GM19372 (cell line): Measurements from ENCODE around the gene EZH1.
"Not testable (repeated sequence)": the region's sequence is repeated elsewhere in the genome, so short reads cannot be mapped to it uniquely, and the experiment has no call there.

Source experiments
- ATAC-seq: cut with Tn5 transposase; IDR thresholded peaks from one replicate; pipeline ENCODE4 v1.9.1; 2021; ENCODE audit warnings: mild to moderate bottlenecking, low read depth, moderate library complexity; ENCODE audit not compliant: unreplicated experiment

Gene EZH1

DNA sequence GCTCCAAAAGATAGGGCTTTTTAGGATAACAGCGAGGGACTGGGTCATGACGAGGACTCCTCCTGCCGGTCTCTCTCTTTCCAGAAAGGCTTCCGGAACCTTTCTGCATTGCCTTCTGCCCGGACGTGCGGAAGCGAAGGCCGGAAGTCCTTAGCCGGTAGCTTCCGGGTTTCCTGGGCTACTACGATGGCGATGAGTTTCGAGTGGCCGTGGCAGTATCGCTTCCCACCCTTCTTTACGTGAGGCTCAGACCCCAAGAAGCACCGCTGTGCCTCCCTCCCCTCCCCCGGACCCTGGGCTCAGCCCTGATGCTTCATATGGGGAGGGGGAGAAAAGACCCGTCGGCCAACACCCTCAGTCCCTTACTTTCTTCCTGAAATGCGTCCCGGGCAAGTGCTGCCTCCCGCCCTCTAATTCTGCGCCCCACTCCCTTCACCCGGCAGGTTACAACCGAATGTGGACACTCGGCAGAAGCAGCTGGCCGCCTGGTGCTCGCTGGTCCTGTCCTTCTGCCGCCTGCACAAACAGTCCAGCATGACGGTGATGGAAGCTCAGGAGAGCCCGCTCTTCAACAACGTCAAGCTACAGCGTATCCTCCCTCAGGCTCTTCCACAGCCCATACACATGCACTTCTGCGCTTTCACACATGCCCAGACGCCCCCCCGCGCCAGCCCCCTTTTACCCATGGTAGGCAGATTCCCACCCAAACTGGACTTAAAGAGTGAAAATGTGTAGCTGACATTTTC, 28.6 kb upstream of the EZH1 start, which contains the start of gene VPS25:
TSS of gene VPS25 (plus strand) at position 160 of the 746 bp plus-strand sequence. CDS start at position 187, 27 bp downstream.
- peak; percentile 65 for ATAC-seq

- no peak for ATAC-seq
Measured at GRCh38 chr17:42772945-42773289, 28.1 kb upstream of the EZH1 start.

- ATAC-seq = not testable (repeated sequence)
Measured at GRCh38 chr17:42769964-42770363, 25.1 kb upstream of the EZH1 start.

DNA sequence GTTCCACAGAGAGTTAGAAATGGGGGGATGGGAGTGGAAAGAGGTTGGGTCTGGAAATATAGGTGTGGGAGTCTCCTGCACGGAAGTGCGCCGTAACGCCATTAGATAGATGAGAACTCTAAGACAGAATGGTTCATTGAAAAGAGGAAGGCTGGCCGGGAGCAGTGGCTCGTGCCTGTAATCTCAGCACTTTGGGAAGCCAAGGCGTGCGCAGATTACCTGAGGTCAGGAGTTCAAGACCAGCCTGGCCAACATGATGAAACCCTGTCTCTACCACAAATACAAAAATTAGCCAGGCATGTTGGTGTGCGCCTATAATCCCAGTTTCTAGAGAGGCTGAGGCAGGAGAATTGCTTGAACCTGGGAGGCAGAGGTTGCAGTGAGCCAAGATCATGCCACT, 23.2 kb upstream of the EZH1 start:
- not testable (repeated sequence) for ATAC-seq

GRCh38 chr17:42767512-42767911, 22.7 kb upstream of the EZH1 start:
- ATAC-seq = no peak

GRCh38 chr17:42766124-42766523, 21.3 kb upstream of the EZH1 start:
- no peak for ATAC-seq

GRCh38 chr17:42761638-42762037, 16.8 kb upstream of the EZH1 start:
- no peak for ATAC-seq

- ATAC-seq = no peak
Measured at GRCh38 chr17:42760652-42761581, 16.1 kb upstream of the EZH1 start, which contains the start of gene RAMP2. TSS of gene RAMP2 (plus strand) at chr17:42761227. CDS start at chr17:42761262, 35 bp downstream.

DNA sequence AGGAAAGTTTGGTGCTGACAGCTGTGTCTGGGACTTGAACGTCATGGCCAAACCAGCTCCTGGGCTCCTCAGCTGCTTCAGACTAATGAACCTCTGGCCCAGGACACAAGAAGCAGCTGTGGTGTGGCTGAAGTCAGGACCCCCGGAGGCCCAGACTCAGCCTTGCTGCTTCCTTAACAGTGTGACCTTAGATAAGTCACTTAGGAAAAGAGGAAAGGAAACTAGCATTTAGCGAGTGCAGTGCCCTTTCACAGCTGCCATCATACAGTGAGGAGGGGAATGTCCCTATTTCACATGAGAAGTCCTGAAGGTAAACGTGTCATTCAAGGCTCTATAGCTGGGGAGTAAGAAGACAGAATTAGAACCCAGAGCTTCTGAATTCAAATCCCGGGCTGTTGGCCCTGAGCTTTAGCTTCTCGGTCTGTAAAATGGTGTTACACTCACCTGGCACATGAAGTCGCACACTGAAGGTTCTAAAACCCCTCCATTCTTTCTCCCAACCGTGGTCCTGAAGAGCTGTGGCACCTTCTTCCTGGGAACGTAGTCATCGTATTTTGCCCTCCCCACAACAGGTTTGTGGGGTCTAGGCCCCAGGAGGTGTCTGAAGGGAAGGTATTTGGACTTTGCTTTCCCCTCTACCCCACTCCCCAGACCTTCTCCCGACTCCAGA, 15.3 kb upstream of the EZH1 start:
- no peak for ATAC-seq

- ATAC-seq = no peak
Measured at GRCh38 chr17:42754782-42755181, 9.9 kb upstream of the EZH1 start.

GRCh38 chr17:42751628-42752027, 6.8 kb upstream of the EZH1 start:
- ATAC-seq = no peak

DNA sequence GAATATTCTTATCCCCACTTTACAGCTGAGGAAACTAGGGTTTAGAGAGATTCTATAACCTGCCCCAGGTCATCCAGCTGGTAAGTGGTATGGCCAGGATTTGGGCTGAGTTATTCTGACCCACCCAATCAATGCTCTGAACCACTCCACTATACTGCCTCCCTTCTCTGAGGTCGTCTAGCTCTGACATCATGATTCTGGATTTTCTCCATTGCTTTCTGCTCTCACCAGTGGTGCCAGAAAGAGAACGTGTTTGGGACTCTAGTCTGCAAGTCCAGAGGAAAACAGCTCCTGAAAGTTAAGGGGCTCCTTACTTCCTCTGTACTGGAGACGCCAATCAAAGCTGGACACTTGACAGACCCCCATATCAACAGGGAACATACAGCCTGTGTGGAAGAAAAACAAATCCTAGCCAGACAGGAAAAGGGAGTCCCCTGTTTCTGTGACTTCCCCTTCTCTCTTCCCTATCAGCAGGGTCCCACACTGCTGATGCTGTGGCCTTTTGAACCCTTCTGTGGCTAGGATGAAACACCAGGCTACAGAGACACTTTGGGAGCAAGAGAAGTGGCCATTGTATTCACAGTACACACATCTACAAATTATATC, 6.0 kb upstream of the EZH1 start:
- no peak for ATAC-seq

- ATAC-seq = no peak
Measured at GRCh38 chr17:42748908-42749798, 4.3 kb upstream of the EZH1 start.

- ATAC-seq = no peak
Measured at GRCh38 chr17:42748202-42748907, 3.5 kb upstream of the EZH1 start.

DNA sequence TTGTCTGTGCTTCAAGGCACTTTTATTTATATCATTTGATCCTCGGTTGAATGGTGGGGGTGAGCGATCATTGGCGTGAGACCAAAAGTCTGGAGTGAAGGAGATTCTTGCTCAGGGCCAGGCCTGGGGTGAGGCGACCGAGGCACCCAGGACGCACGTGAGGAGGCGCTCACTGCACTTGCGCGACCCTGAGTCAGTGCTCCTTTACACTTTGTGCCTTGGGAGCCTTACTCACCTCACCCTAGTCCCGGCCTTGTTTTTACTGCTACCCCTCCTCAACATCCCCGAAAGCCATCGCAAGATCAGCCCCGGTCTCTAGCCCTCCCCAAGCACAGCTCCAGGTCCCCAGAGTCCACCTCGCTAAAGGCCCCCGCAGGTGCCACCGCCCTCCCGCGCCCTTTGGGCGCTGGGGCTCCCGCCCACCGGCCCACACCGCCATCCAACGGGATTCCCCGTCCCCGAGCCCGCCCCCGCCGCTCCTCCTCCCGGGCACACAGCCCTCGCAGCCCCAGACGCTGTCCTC, 496 bp downstream of the EZH1 start:
- peak; percentile 45 for ATAC-seq

DNA sequence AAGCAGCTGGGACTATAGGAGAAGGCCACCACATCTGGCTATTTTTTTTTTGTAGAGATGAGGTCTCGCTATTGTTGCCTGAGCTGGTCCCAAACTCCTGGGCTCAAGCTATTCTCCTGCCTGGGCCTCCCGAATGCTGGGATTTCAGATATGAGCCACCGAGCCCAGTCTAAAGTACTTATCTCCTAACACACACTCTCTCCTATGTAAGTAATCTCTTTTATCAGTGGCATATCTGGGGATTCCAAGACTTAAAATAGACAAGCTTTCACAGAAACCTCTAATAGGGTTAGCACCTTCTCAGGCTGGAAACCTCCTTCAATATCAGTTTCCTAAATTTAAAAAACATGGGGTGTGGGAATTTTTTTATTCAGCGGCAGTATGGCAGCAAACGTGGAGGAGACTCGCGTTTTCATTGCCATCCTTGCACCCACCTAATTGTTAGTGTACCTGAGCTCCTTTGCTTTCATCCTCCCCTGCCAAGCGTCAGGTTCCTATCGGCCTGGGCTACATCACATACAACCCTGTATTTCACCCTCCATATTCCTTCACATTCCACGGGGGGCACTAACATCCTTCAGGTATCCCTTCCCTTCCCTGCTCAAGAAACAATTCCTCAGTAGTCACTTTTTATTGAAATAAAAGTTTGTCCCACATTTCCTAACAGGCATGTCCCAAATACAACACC, 1.1 kb downstream of the EZH1 start:
- no peak for ATAC-seq

DNA sequence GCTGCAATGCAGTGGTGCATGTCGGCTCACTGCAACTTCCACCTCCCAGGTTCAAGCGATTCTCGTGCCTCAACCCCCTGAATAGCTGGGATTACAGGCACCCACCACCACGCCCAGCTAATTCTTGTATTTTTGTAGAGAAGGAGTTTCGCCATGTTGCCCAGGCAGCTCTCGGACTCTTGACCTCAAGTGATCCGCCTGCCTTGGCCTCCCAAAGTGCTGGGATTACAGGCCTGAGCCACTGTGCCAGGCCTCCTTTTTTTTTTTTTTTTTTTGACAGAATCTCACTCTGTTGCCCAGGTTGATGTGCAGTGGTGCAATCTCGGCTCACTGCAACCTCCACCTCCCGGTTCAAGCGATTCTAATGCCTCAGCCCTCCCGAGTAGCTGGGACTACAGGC, 1.9 kb downstream of the EZH1 start:
- ATAC-seq = not testable (repeated sequence)

- ATAC-seq = no peak
Measured at GRCh38 chr17:42740699-42741098, 4.1 kb downstream of the EZH1 start.
